ENCODE results near the gene SMAP1.

- TF ChIP-seq CTCF (IDR thresholded peaks at IDR 0.05 in 8 of 11, conservative IDR thresholded peaks at IDR 0.05 in 3 of 11) (no peak), POLR2A (IDR thresholded peaks at IDR 0.05) (no peak), POLR2AphosphoS5 (IDR thresholded peaks at IDR 0.05) (no peak)
These were observed 10.0 kb upstream of the SMAP1 start for GRCh38 chr6:70657706-70658105.

All from spleen (tissue), 7 donors.